ENCODE results near the gene SPTLC3. TPM values are rescaled to one million over a fixed set of nuclear protein-coding genes. Genes with fewer than 3 reads are reported as not detected.

The SPTLC3 gene
- total and polyA plus RNA-seq, 12 donors, result 1.4 to 15.7 (median 8.7) TPM

DNA sequence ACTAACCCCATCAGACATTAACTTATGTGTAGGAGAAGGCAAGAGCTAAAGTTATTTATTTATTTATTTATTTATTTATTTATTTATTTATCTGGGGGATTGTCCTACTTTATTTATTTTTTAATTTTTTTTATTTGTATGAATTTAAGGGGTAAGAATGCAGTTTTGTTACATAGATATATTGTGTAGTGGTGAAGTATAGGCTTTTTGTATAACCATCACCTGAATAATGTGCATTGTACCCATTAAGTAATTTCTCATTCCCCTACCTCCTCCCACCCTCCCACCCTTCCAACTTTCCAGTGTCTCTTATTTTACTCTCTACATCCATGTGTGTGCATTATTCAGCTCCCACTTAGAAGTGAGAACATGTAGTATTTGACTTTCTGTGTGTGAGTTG is 51.6 kb downstream of the SPTLC3 start:
- no peak for DNase-seq
- TF ChIP-seq, protein P1, sequence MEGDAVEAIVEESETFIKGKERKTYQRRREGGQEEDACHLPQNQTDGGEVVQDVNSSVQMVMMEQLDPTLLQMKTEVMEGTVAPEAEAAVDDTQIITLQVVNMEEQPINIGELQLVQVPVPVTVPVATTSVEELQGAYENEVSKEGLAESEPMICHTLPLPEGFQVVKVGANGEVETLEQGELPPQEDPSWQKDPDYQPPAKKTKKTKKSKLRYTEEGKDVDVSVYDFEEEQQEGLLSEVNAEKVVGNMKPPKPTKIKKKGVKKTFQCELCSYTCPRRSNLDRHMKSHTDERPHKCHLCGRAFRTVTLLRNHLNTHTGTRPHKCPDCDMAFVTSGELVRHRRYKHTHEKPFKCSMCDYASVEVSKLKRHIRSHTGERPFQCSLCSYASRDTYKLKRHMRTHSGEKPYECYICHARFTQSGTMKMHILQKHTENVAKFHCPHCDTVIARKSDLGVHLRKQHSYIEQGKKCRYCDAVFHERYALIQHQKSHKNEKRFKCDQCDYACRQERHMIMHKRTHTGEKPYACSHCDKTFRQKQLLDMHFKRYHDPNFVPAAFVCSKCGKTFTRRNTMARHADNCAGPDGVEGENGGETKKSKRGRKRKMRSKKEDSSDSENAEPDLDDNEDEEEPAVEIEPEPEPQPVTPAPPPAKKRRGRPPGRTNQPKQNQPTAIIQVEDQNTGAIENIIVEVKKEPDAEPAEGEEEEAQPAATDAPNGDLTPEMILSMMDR (IDR thresholded peaks at IDR 0.05), result no peak
- TF ChIP-seq POLR2A (IDR thresholded peaks at IDR 0.05), result no peak

GRCh38 chr20:13061381-13061780 is 52.6 kb downstream of the SPTLC3 start:
- Histone ChIP-seq H3K36me3 (replicated peaks in 1 of 2) (no peaks in the 10 kb centered on the region), H3K9me3 (replicated peaks in 1 of 3) (no peaks in the 10 kb centered on the region), H3K4me1 (replicated peaks in 1 of 2) (no peaks in the 10 kb centered on the region), H3K4me3 (no peak overlapping the region), H3K27me3 (no peaks in the 10 kb centered on the region), H3K27ac (no peak overlapping the region)
- DNase-seq, result no peak
- no peak for TF ChIP-seq POLR2A (IDR thresholded peaks at IDR 0.05)
- TF ChIP-seq, protein P1 (IDR thresholded peaks at IDR 0.05), result no peak
- intact Hi-C loops (cut with DNase I), result no loop called here
- 94 to 100% (median 96%) methylated on average over 3 of the region's 3 CpGs for WGBS, 4 donors

More for the DNA sequence above, 51.6 kb downstream of the SPTLC3 start:
- intact Hi-C loops (cut with DNase I), result no loop called here
- Histone ChIP-seq H3K27me3 (no peaks in the 10 kb centered on the region), H3K36me3 (replicated peaks in 1 of 2) (no peaks in the 10 kb centered on the region), H3K27ac (no peak overlapping the region), H3K4me3 (no peak overlapping the region), H3K9me3 (replicated peaks in 1 of 3) (no peaks in the 10 kb centered on the region), H3K4me1 (replicated peaks in 1 of 2) (no peaks in the 10 kb centered on the region)

- H3K36me3 ChIP-seq (replicated peaks in 1 of 2), result no peaks in the 10 kb centered on the region
- intact Hi-C loops (cut with DNase I), result no loop called here
- H3K4me1 ChIP-seq (replicated peaks in 1 of 2), result no peaks in the 10 kb centered on the region
- no peaks in the 10 kb centered on the region for H3K9me3 ChIP-seq (replicated peaks in 1 of 3)
- 67 to 75% (median 73%) methylated on average over 2 of the region's 2 CpGs for WGBS, 4 donors
- no peak for DNase-seq
- H3K27me3 ChIP-seq, result no peaks in the 10 kb centered on the region
- H3K4me3 ChIP-seq, result no peak overlapping the region
- H3K27ac ChIP-seq, result no peak overlapping the region
- TF ChIP-seq, protein P1 (IDR thresholded peaks at IDR 0.05), result no peak
- no peak for TF ChIP-seq POLR2A (IDR thresholded peaks at IDR 0.05)
Measured at GRCh38 chr20:13062789-13063188, 54.0 kb downstream of the SPTLC3 start.

DNA sequence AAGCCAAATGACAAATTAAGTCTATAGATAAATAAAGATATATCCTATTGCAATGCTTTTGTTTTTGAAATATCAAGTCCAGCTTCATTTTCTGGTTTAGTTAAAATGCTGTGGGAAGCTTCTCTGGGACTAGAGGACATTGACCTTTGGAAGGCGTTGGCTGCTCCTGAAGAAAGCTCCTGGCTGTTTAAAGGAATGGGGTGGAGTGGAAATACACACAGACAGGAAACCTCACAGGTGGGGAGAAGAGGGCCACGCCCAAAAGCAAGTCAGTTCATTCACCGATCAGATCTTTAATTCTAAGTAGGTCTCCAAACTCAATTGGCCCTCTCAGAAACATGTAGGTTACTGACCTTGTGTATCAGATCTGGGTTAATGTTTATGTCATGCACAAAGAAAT is 59.6 kb downstream of the SPTLC3 start:
- Histone ChIP-seq H3K4me3 (no peak overlapping the region), H3K4me1 (replicated peaks in 1 of 2) (no peaks in the 10 kb centered on the region), H3K27me3 (no peaks in the 10 kb centered on the region), H3K27ac (no peak overlapping the region), H3K9me3 (replicated peaks in 1 of 3) (no peaks in the 10 kb centered on the region), H3K36me3 (replicated peaks in 1 of 2) (no peaks in the 10 kb centered on the region)
- 85 to 91% (median 88%) methylated on average over 3 of the region's 3 CpGs for WGBS, 4 donors
- no peak for TF ChIP-seq POLR2A (IDR thresholded peaks at IDR 0.05)
- TF ChIP-seq, protein P1 (IDR thresholded peaks at IDR 0.05), result no peak
- intact Hi-C loops (cut with DNase I), result no loop called here
- DNase-seq, result no peak

All from adrenal gland (tissue), 12 donors.